Testis (tissue), 3 donors: Measurements from ENCODE around the gene WDR6. TPM values are rescaled to one million over a fixed set of nuclear protein-coding genes. Genes with fewer than 3 reads are reported as not detected.

Source experiments
- DNase-seq: peaks from one replicate; pipeline ENCODE4 v3.0.0-alpha.2; 2019
- H3K27ac ChIP-seq, 2 donors: fragments of 200-600 bp; sonication (generic); one replicate each; pipeline ENCODE4 v1.5.1; 2019
- H3K27me3 ChIP-seq: fragments of 200-600 bp; sonication (generic); one replicate; pipeline ENCODE4 v1.5.1; 2019
- H3K36me3 ChIP-seq: fragments of 200-600 bp; sonication (generic); one replicate; pipeline ENCODE4 v1.5.1; 2017; ENCODE audit warnings: low read depth; ENCODE audit errors: missing control alignments
- H3K4me1 ChIP-seq: fragments of 200-600 bp; sonication (generic); one replicate; pipeline ENCODE4 v1.5.1; 2019
- H3K4me3 ChIP-seq, 2 donors: fragments of 200-600 bp; sonication (generic); one replicate each; pipeline ENCODE4 v1.5.1; 2017 to 2019
- H3K9me3 ChIP-seq: fragments of 200-600 bp; sonication (generic); one replicate; pipeline ENCODE4 v1.5.1; 2017
- POLR2A ChIP-seq: fragments of 450-650 bp; IDR thresholded peaks from one replicate; pipeline ENCODE4 v1.6.1; 2017; ENCODE audit warnings: antibody characterized with exemption, mild to moderate bottlenecking, moderate library complexity
- WGBS, 2 donors: methylation state at CpG; one replicate each; pipeline ENCODE4 v1.1.5; 2018; 5-methylcytosine and 5-hydroxymethylcytosine counted together
- intact Hi-C: fragments of 100-400 bp; cut with DNase I; formaldehyde crosslinking; loops from one replicate; pipeline ENCODE4 v1.15.1; 2023; ENCODE audit warnings: low total_unique reads
- polyA plus RNA-seq: library from polyadenylated mRNA; stranded (reverse); fragments of 350-450 nt; fragmentation: Illumina TruSeq; extraction: RNeasy Lipid Tissue Mini Kit (QIAGEN cat#74804); gene quantifications from one replicate; pipeline ENCODE4 v1.2.3, GENCODE V29; 2014; ENCODE audit warnings: low read depth, low replicate concordance; ENCODE audit not compliant: insufficient read depth
- total RNA-seq, 2 donors: library from RNA; depleted of rRNA; stranded (reverse); fragments of >200 nt; gene quantifications; one replicate each; pipeline ENCODE4 v1.2.3, GENCODE V29; 2016
- TF ChIP-seq, protein P1 (sequence below), 3 experiments: fragments of 450-650 bp in 2 of 3; fragments of 200-600 bp in 1 of 3; sonication (generic) in 1 of 3; IDR thresholded peaks; one replicate each; pipeline ENCODE4 v1.5.1; 2016 to 2019; ENCODE audit warnings: antibody characterized with exemption in 3 of 3, mild to moderate bottlenecking in 2 of 3, moderate library complexity in 1 of 3

Gene WDR6
- total and polyA plus RNA-seq, 3 donors from 2014 or later, result 92.0 to 172 (median 171) TPM

DNA sequence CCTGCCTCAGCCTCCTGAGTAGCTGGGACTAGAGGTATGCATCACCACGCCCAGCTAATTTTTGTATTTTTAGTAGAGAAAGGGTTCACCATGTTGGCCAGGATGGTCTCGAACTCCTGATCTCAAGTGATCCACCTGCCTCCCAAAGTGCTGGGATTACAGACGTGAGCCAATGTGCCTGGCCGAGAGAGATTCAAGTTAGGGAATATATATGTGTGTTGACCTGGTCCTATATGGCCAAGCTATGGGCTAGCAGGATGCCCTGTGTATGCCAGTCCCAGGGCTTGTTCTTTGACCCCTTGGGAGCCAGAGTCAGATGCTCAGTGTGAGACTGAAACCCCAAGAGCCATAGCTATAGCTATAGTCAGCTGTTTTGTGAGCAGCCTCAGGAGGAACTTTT, 16.6 kb downstream of the WDR6 start:
- Histone ChIP-seq H3K27me3 (no peaks in the 10 kb centered on the region), H3K4me1 (peaks cover 34% of the 10 kb centered on the region), H3K9me3 (no peaks in the 10 kb centered on the region), H3K36me3 (no peaks in the 10 kb centered on the region), H3K4me3 (no peak overlapping the region), H3K27ac (no peak overlapping the region)
- WGBS, 2 donors, result 80 to 93% methylated on average over 4 of the region's 4 CpGs
- intact Hi-C loops, result loop anchor here (10.0 kb wide), 2 partner anchors 71 to 251 kb away; partner anchors contain the start of genes C3orf62 and QRICH1
- no peak for DNase-seq
- TF ChIP-seq, protein P1, sequence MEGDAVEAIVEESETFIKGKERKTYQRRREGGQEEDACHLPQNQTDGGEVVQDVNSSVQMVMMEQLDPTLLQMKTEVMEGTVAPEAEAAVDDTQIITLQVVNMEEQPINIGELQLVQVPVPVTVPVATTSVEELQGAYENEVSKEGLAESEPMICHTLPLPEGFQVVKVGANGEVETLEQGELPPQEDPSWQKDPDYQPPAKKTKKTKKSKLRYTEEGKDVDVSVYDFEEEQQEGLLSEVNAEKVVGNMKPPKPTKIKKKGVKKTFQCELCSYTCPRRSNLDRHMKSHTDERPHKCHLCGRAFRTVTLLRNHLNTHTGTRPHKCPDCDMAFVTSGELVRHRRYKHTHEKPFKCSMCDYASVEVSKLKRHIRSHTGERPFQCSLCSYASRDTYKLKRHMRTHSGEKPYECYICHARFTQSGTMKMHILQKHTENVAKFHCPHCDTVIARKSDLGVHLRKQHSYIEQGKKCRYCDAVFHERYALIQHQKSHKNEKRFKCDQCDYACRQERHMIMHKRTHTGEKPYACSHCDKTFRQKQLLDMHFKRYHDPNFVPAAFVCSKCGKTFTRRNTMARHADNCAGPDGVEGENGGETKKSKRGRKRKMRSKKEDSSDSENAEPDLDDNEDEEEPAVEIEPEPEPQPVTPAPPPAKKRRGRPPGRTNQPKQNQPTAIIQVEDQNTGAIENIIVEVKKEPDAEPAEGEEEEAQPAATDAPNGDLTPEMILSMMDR (IDR thresholded peaks at IDR 0.05), result no peak
- no peak for TF ChIP-seq POLR2A

DNA sequence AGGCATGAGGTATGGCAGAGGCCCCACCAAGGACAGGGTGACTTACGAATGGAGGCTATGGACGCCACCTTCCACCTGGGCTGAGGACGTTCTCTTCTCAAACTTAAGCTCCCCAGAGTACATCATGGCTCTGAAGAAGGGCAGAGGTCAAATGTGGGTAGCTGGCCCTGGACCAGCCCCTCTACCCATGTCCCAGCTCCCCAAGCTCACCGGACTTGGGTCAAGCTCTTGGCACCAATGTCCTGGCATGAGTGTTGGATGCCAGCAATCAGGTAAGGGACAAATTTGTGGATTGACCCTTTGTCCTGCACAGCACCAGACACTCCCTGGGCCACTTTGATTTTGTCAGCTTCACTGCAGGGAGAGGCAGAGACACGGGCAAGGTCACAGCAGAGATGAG, 17.3 kb downstream of the WDR6 start:
- Histone ChIP-seq H3K4me1 (peaks cover 28% of the 10 kb centered on the region), H3K36me3 (no peaks in the 10 kb centered on the region), H3K27ac (no peak overlapping the region), H3K9me3 (no peaks in the 10 kb centered on the region), H3K4me3 (no peak overlapping the region), H3K27me3 (no peaks in the 10 kb centered on the region)
- WGBS, 2 donors, result 71 to 72% methylated on average over 5 of the region's 5 CpGs
- no peak for DNase-seq
- intact Hi-C loops, result loop anchor here (10.0 kb wide), 2 partner anchors 70 to 250 kb away; partner anchors contain the start of genes C3orf62 and QRICH1
- TF ChIP-seq POLR2A, result no peak
- TF ChIP-seq, protein P1 (IDR thresholded peaks at IDR 0.05), result no peak

DNA sequence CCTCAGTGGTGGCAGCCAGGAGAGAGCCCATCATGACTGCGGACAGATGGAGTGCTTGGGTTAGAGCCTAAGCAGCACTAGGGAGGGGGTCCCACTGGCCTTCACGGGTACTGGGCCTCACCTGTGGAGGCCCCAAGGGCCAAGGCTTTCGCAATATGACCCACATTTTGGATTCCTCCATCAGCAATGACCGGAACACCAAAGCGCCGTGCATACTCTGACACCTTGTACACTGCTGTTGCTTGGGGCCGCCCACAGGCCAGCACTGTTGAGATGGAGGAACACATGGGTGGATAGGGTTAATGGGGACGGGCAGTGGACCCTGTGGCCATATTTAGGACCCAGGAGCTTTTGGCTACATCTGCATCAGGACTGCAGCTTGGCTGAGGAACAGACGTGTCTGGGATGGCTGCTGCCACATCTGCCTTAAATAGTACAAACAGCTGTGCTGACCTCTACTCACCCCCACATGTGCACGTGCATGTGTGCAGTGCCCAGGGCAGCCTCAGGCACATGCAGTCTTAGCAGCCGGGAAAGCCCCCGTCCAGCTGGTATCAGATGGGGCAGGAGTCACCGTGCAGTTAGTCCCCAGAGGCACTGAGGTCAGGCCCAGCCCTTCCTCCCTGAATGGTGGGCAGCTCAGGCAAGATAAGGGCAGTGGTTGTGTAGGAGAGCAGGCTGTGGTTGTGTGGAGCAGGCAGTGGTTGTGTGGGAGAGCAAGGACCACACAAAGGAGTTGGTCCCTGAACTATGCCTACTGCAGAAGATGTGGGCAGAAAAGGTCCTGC, 18.0 kb downstream of the WDR6 start:
- DNase-seq, result no peak
- no peaks in the 10 kb centered on the region for H3K9me3 ChIP-seq
- intact Hi-C loops, result loop anchor here (10.0 kb wide), 2 partner anchors 70 to 250 kb away; partner anchors contain the start of genes C3orf62 and QRICH1
- TF ChIP-seq POLR2A, result no peak
- TF ChIP-seq, protein P1 (IDR thresholded peaks at IDR 0.05), result no peak
- no peak overlapping the region for H3K4me3 ChIP-seq
- peaks cover 23% of the 10 kb centered on the region for H3K4me1 ChIP-seq
- WGBS, 2 donors, result 48 to 64% methylated on average over 7 to 13 of the region's 13 CpGs
- H3K36me3 ChIP-seq, result no peaks in the 10 kb centered on the region
- H3K27me3 ChIP-seq, result no peaks in the 10 kb centered on the region
- no peak overlapping the region for H3K27ac ChIP-seq

DNA sequence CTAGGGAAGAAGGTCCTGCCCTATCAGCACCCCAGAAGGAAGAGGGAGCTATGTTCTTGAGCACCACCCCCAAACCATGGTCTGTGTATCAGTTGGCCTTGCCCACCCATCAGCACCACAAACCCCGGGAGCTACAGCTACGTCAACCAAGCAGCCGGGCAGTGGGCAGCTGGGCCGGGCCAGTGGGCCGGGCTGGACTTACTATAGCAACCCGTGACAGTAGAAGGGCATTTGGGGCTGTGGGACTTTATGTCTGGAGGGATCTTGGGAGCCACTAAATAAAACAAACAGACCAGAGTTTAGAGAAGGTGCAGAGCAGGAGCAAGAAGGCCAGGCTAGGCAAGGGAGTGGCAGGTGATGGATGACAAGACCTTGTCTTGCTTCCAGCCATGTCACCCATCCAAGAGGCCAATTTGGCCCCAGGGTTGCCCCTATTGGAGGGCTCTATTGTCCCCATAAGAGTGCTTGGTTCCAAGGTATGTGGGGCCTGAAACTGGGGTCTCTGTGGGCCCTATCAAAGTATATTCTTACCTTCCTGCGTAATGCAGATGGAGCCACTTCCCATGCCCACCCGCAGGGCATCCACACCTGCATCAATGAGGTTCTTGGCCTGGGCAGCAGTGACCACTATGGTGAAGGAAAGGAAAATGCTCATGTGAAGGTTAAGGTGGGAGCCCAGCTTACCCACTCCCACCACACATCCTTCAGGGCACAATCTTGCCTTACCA, 18.8 kb downstream of the WDR6 start:
- DNase-seq, result no peak

More for the DNA sequence above, 18.8 kb downstream of the WDR6 start:
- Histone ChIP-seq H3K4me1 (peaks cover 21% of the 10 kb centered on the region), H3K9me3 (no peaks in the 10 kb centered on the region), H3K4me3 (no peak overlapping the region), H3K36me3 (no peaks in the 10 kb centered on the region), H3K27me3 (no peaks in the 10 kb centered on the region), H3K27ac (no peak overlapping the region)
- WGBS, 2 donors, result 92 to 95% methylated on average over 6 to 8 of the region's 8 CpGs
- intact Hi-C loops, result loop anchor here (10.0 kb wide), 2 partner anchors 69 to 249 kb away; partner anchors contain the start of genes C3orf62 and QRICH1
- TF ChIP-seq, protein P1 (IDR thresholded peaks at IDR 0.05), result no peak
- TF ChIP-seq POLR2A, result no peak
